Peyer's patch (tissue), 4 donors: Measurements from ENCODE around the gene UMODL1.

Source experiments
- CTCF ChIP-seq, 6 experiments: fragments of 450-650 bp in 4 of 6; fragments of 200-600 bp in 2 of 6; sonication (generic) in 1 of 6; IDR thresholded peaks; one replicate each; pipeline ENCODE4 v1.5.1; 2017 to 2019; ENCODE audit warnings: antibody characterized with exemption in 6 of 6, mild to moderate bottlenecking in 3 of 6, moderate library complexity in 1 of 6
- POLR2A ChIP-seq, 2 donors: fragments of 450-650 bp; IDR thresholded peaks; one replicate each; pipeline ENCODE4 v1.5.1; 2017; ENCODE audit warnings: antibody characterized with exemption in 2 of 2, mild to moderate bottlenecking in 2 of 2, moderate library complexity in 2 of 2

DNA sequence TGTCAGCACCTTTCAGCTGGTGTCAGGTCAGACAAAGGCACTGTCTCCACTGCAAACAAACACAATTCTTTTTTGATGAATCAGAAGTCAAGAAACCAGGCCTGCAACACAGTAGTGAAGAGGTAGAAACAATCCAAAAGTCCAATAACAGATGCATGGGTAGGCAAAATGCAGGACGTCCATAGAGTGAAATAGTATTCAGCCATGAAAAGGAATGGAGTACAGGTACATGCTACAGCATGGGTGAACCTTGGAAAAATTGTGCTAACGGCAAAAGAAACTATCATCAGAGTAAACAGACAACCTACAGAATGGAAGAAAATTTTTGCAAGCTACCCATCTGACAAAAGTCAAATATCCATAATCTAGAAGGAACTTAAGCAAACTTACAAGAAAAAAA lies 34.8 kb upstream of the UMODL1 start:
- TF ChIP-seq POLR2A (IDR thresholded peaks at IDR 0.05) (no peak), CTCF (IDR thresholded peaks at IDR 0.05) (no peak)
